Activated CD4-positive, alpha-beta T cell treated with anti-CD3 and anti-CD28 coated beads for 48 hours (primary cell): Measurements from ENCODE around the gene SFXN2.

Source experiments
- DNase-seq: peaks from one replicate; pipeline ENCODE4 v3.0.0-alpha.2; 2020

SFXN2 gene

GRCh38 chr10:102779680-102780526, 65.5 kb downstream of the SFXN2 start:
- DNase-seq = no peak

- DNase-seq = no peak
These were observed 66.0 kb downstream of the SFXN2 start for GRCh38 chr10:102780527-102780808.

- DNase-seq = no peak
These were observed 66.9 kb downstream of the SFXN2 start for GRCh38 chr10:102781090-102781920.

GRCh38 chr10:102781921-102782557, 67.6 kb downstream of the SFXN2 start:
- DNase-seq = no peak

GRCh38 chr10:102782673-102783551, 68.5 kb downstream of the SFXN2 start:
- no peak for DNase-seq

- DNase-seq = no peak
These were observed 69.1 kb downstream of the SFXN2 start for GRCh38 chr10:102783568-102783967.

GRCh38 chr10:102785818-102786217, 71.4 kb downstream of the SFXN2 start:
- no peak for DNase-seq

GRCh38 chr10:102791754-102792395, 77.4 kb downstream of the SFXN2 start:
- no peak for DNase-seq
